ENCODE measurements around the gene SUFU.

DNA sequence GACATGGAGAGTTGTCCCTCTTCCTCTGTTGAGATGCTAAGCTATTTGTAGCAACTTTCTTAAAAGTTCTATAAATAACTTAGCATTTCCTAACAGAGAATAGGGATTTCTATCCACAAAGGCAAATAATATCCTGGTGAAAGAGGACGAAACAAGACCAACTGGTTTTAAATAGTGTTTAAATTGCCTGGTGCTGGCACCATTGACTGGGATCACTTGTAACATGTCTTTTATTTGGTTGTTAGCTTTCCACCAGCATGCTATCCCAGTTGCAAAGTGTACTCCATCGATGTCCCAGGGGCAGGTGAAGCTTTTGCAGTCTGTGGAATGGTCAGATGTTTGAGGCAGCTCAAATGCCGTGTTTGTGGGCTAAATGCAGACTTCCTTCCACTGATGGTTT, 3.7 kb downstream of the SUFU start:
- TF ChIP-seq, protein P1, sequence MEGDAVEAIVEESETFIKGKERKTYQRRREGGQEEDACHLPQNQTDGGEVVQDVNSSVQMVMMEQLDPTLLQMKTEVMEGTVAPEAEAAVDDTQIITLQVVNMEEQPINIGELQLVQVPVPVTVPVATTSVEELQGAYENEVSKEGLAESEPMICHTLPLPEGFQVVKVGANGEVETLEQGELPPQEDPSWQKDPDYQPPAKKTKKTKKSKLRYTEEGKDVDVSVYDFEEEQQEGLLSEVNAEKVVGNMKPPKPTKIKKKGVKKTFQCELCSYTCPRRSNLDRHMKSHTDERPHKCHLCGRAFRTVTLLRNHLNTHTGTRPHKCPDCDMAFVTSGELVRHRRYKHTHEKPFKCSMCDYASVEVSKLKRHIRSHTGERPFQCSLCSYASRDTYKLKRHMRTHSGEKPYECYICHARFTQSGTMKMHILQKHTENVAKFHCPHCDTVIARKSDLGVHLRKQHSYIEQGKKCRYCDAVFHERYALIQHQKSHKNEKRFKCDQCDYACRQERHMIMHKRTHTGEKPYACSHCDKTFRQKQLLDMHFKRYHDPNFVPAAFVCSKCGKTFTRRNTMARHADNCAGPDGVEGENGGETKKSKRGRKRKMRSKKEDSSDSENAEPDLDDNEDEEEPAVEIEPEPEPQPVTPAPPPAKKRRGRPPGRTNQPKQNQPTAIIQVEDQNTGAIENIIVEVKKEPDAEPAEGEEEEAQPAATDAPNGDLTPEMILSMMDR (IDR thresholded peaks at IDR 0.05; ENCODE audit: low read depth, low read length): no peak
- no peak for TF ChIP-seq EZH2phosphoT487 (IDR thresholded peaks at IDR 0.05; ENCODE audit: low read depth)
